ENCODE data around the gene FFAR1. TPM values are rescaled to one million over a fixed set of nuclear protein-coding genes. Genes with fewer than 3 reads are reported as not detected.

FFAR1 gene
- polyA plus RNA-seq, 1 donor from 2014 or later: not detected

DNA sequence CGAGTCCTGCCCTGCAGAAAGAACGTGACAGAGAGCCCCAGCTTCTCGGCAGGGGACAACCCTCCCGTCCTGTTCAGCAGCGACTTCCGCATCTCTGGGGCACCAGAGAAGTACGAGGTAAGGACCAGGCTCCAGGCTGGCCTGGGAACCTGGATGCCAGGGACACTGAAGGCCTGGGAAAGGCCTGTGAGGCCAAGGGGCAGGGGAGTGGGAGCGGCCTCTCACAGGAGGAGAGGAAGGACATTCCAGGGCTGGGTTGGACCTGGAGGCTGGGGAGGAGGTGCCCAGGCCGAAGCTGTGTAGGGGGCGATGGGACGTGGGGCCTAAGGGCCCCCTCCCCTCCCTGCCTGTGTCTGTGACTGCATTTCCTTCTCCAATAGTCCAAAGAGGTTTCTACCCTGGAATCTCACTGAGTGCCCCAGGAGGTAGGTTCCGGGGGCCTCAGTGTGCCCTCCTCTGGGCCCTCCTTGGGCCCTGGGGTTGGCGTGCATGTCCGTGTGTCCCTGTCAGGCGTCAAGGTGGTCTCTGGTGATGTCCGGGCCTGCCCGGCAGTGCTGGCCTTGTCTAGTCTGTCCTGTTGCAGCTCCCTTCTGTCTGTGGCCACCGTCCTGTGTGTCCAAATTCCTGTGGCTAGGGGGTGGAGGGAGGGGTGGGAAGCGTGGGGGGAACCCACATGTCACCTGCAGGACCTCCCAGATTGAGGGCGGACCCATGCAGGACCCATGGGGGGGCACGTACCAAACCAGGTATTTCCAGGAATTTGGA lies 35.6 kb upstream of the FFAR1 start (continued):
- no peak for TF ChIP-seq EP300 (conservative IDR thresholded peaks at IDR 0.05; ENCODE audit: poor library complexity, severe bottlenecking)

DNA sequence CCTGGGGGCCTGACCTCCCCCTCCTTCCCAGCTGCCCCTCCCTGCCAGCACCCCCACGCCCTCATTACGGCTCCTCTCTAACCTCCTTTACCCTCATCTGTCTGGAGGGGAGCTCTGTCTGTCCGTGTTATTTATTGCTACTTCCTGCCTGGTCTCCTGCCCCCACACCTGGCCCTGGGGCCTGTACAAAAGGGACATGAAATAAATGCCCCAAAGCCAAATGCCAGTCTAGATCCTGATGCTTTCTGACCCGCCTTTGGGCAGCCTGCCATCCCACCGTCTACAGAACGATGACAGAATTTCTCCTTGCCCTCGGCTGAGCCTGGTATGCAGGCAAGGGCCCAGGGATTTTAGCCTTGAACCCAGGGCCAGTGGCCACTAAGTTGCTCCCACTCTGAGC lies 34.1 kb upstream of the FFAR1 start:
- no peaks in the 10 kb centered on the region for H3K9me2 ChIP-seq (ENCODE audit: insufficient read depth, low read length)
- no peak overlapping the region for H3K27ac ChIP-seq (ENCODE audit: low read length)
- H3F3A ChIP-seq (ENCODE audit: insufficient read depth, low read length, poor library complexity, severe bottlenecking): no peaks in the 10 kb centered on the region
- H3K4me3 ChIP-seq (ENCODE audit: low read length): no peak overlapping the region
- no peak overlapping the region for H2AFZ ChIP-seq (ENCODE audit: low read depth, low read length)
- H3K9me3 ChIP-seq (ENCODE audit: low read length): no peaks in the 10 kb centered on the region
- no peak overlapping the region for H3K4me2 ChIP-seq (ENCODE audit: low read length)
- no peak overlapping the region for H3K9ac ChIP-seq (ENCODE audit: low read length)
- no peaks in the 10 kb centered on the region for H3K27me3 ChIP-seq (ENCODE audit: insufficient read depth, low read depth, low read length)
- H3K79me2 ChIP-seq (replicated peaks; ENCODE audit: insufficient read depth, low read length): no peaks in the 10 kb centered on the region
- no peaks in the 10 kb centered on the region for H4K20me1 ChIP-seq (ENCODE audit: insufficient read depth)
- TF ChIP-seq MXI1 (conservative IDR thresholded peaks at IDR 0.05; ENCODE audit: poor library complexity, severe bottlenecking) (no peak), EZH2 (IDR thresholded peaks at IDR 0.05; ENCODE audit: borderline replicate concordance, insufficient read depth, low read length, poor library complexity, severe bottlenecking) (no peak), EP300 (conservative IDR thresholded peaks at IDR 0.05; ENCODE audit: poor library complexity, severe bottlenecking) (no peak), SMC3 (conservative IDR thresholded peaks at IDR 0.05; ENCODE audit: poor library complexity) (no peak), RAD21 (conservative IDR thresholded peaks at IDR 0.05) (no peak), POLR2AphosphoS5 (IDR thresholded peaks at IDR 0.05) (no peak)
- TF ChIP-seq, protein P1, sequence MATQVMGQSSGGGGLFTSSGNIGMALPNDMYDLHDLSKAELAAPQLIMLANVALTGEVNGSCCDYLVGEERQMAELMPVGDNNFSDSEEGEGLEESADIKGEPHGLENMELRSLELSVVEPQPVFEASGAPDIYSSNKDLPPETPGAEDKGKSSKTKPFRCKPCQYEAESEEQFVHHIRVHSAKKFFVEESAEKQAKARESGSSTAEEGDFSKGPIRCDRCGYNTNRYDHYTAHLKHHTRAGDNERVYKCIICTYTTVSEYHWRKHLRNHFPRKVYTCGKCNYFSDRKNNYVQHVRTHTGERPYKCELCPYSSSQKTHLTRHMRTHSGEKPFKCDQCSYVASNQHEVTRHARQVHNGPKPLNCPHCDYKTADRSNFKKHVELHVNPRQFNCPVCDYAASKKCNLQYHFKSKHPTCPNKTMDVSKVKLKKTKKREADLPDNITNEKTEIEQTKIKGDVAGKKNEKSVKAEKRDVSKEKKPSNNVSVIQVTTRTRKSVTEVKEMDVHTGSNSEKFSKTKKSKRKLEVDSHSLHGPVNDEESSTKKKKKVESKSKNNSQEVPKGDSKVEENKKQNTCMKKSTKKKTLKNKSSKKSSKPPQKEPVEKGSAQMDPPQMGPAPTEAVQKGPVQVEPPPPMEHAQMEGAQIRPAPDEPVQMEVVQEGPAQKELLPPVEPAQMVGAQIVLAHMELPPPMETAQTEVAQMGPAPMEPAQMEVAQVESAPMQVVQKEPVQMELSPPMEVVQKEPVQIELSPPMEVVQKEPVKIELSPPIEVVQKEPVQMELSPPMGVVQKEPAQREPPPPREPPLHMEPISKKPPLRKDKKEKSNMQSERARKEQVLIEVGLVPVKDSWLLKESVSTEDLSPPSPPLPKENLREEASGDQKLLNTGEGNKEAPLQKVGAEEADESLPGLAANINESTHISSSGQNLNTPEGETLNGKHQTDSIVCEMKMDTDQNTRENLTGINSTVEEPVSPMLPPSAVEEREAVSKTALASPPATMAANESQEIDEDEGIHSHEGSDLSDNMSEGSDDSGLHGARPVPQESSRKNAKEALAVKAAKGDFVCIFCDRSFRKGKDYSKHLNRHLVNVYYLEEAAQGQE (IDR thresholded peaks at IDR 0.05; ENCODE audit: borderline replicate concordance): no peak
- TF ChIP-seq, protein P2, sequence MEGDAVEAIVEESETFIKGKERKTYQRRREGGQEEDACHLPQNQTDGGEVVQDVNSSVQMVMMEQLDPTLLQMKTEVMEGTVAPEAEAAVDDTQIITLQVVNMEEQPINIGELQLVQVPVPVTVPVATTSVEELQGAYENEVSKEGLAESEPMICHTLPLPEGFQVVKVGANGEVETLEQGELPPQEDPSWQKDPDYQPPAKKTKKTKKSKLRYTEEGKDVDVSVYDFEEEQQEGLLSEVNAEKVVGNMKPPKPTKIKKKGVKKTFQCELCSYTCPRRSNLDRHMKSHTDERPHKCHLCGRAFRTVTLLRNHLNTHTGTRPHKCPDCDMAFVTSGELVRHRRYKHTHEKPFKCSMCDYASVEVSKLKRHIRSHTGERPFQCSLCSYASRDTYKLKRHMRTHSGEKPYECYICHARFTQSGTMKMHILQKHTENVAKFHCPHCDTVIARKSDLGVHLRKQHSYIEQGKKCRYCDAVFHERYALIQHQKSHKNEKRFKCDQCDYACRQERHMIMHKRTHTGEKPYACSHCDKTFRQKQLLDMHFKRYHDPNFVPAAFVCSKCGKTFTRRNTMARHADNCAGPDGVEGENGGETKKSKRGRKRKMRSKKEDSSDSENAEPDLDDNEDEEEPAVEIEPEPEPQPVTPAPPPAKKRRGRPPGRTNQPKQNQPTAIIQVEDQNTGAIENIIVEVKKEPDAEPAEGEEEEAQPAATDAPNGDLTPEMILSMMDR (IDR thresholded peaks at IDR 0.05; ENCODE audit: poor library complexity, severe bottlenecking): no peak
- H3K36me3 ChIP-seq (ENCODE audit: insufficient read depth, low read length): no peaks in the 10 kb centered on the region

DNA sequence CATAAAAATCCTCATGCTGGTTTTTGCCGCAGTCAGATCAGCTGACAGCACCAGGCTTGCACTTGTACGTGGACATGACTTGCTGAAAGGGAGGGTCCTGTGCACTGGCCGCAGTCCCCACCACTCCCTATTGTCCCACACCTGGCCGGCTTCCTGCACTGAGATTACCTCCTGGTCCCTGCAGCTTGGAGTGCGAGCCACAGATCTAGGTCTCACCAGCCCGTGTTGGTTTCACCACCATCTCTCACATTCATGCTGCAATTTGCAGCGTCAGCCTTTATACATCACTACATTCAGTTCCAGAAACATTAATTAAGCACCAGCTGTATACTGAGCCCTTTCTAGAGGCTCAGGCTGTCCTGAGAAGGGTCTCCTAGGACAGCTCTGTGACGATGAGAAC lies 33.7 kb upstream of the FFAR1 start:
- no peak overlapping the region for H3K4me3 ChIP-seq (ENCODE audit: low read length)
- H4K20me1 ChIP-seq (ENCODE audit: insufficient read depth): no peaks in the 10 kb centered on the region
- TF ChIP-seq SMC3 (conservative IDR thresholded peaks at IDR 0.05; ENCODE audit: poor library complexity) (no peak), POLR2AphosphoS5 (IDR thresholded peaks at IDR 0.05) (no peak), RAD21 (conservative IDR thresholded peaks at IDR 0.05) (no peak), EP300 (conservative IDR thresholded peaks at IDR 0.05; ENCODE audit: poor library complexity, severe bottlenecking) (no peak), EZH2 (IDR thresholded peaks at IDR 0.05; ENCODE audit: borderline replicate concordance, insufficient read depth, low read length, poor library complexity, severe bottlenecking) (no peak), TAF1 (IDR thresholded peaks at IDR 0.05; ENCODE audit: low read depth) (no peak), MXI1 (conservative IDR thresholded peaks at IDR 0.05; ENCODE audit: poor library complexity, severe bottlenecking) (no peak)
- TF ChIP-seq, protein P2 (IDR thresholded peaks at IDR 0.05; ENCODE audit: poor library complexity, severe bottlenecking): no peak
- no peak overlapping the region for H3K27ac ChIP-seq (ENCODE audit: low read length)
- no peak overlapping the region for H3K4me2 ChIP-seq (ENCODE audit: low read length)
- no peaks in the 10 kb centered on the region for H3K79me2 ChIP-seq (replicated peaks; ENCODE audit: insufficient read depth, low read length)
- no peaks in the 10 kb centered on the region for H3K27me3 ChIP-seq (ENCODE audit: insufficient read depth, low read depth, low read length)
- no peaks in the 10 kb centered on the region for H3K36me3 ChIP-seq (ENCODE audit: insufficient read depth, low read length)
- H3K9me2 ChIP-seq (ENCODE audit: insufficient read depth, low read length): no peaks in the 10 kb centered on the region
- no peaks in the 10 kb centered on the region for H3F3A ChIP-seq (ENCODE audit: insufficient read depth, low read length, poor library complexity, severe bottlenecking)
- H3K9ac ChIP-seq (ENCODE audit: low read length): no peak overlapping the region
- H2AFZ ChIP-seq (ENCODE audit: low read depth, low read length): no peak overlapping the region
- H3K9me3 ChIP-seq (ENCODE audit: low read length): no peaks in the 10 kb centered on the region

Data from neural cell (in vitro differentiated cells).